Smooth muscle cell (in vitro differentiated cells): Measurements from ENCODE around the gene PLPP3. TPM values are rescaled to one million over a fixed set of nuclear protein-coding genes. Genes with fewer than 3 reads are reported as not detected.
A peak's percentile ranks its signal among the peaks of the same experiment; 100 is the strongest.

Source experiments
- DNase-seq: peaks from one replicate; lab custom pipeline; 2025; ENCODE audit not compliant: unreplicated experiment; lab: John Stamatoyannopoulos, UW
- H2AFZ ChIP-seq: fragments of 200-600 bp; sonication (generic); 2 replicates; pipeline ENCODE4 v1.6.0; 2016; ENCODE audit warnings: antibody characterized with exemption, low read depth, mild to moderate bottlenecking
- H3F3A ChIP-seq: fragments of 200-600 bp; sonication (generic); 2 replicates; pipeline ENCODE4 v1.6.0; 2017; ENCODE audit warnings: antibody characterized with exemption, low read depth
- H3K27ac ChIP-seq: fragments of 200-600 bp; sonication (generic); 2 replicates; pipeline ENCODE4 v1.5.1; 2016; ENCODE audit warnings: low read depth, mild to moderate bottlenecking
- H3K27me3 ChIP-seq: fragments of 200-600 bp; sonication (generic); 2 replicates; pipeline ENCODE4 v1.6.1; 2016; ENCODE audit warnings: low read depth, mild to moderate bottlenecking
- H3K36me3 ChIP-seq: fragments of 200-600 bp; sonication (generic); 2 replicates; pipeline ENCODE4 v1.5.1; 2016; ENCODE audit warnings: low read depth
- H3K4me1 ChIP-seq: fragments of 200-600 bp; sonication (generic); 2 replicates; pipeline ENCODE4 v1.5.1; 2016; ENCODE audit warnings: low read depth
- H3K4me2 ChIP-seq: fragments of 200-600 bp; sonication (generic); 2 replicates; pipeline ENCODE4 v1.6.0; 2016; ENCODE audit warnings: mild to moderate bottlenecking
- H3K4me3 ChIP-seq: fragments of 200-600 bp; sonication (generic); 2 replicates; pipeline ENCODE4 v1.5.1; 2016; ENCODE audit warnings: mild to moderate bottlenecking
- H3K79me2 ChIP-seq: fragments of 200-600 bp; sonication (generic); 2 replicates; pipeline ENCODE4 v1.6.0; 2016; ENCODE audit warnings: low read depth, mild to moderate bottlenecking
- H3K9ac ChIP-seq: fragments of 200-600 bp; sonication (generic); 2 replicates; pipeline ENCODE4 v1.6.0; 2016; ENCODE audit warnings: low read depth
- H3K9me3 ChIP-seq: fragments of 200-600 bp; sonication (generic); replicated peaks from 2 replicates; pipeline ENCODE4 v1.5.1; 2016; ENCODE audit warnings: low read depth
- H4K20me1 ChIP-seq: fragments of 200-600 bp; sonication (generic); 2 replicates; pipeline ENCODE4 v1.6.0; 2016; ENCODE audit warnings: low read depth
- WGBS: methylation state at CpG from one replicate; pipeline ENCODE4 v1.1.7; 2016; ENCODE audit warnings: low lambda C conversion rate; 5-methylcytosine and 5-hydroxymethylcytosine counted together
- polyA plus RNA-seq: library from polyadenylated mRNA; unstranded; fragments of >200 nt; fragmentation: Nextera tagmentation; extraction: Ambion mirVana; gene quantifications from 2 replicates; pipeline ENCODE4 v1.2.1, GENCODE V29; 2016
- total RNA-seq: library from RNA; depleted of rRNA; stranded (reverse); fragments of >200 nt; gene quantifications from 2 replicates; pipeline ENCODE4 v1.2.3, GENCODE V29; 2014
- TF ChIP-seq, protein P1 (sequence below): fragments of 200-600 bp; sonication (generic); IDR thresholded peaks from 2 replicates; pipeline ENCODE4 v1.5.1; 2017; ENCODE audit warnings: borderline replicate concordance, mild to moderate bottlenecking, antibody characterized with exemption; ENCODE audit not compliant: insufficient read depth, poor library complexity, severe bottlenecking

The PLPP3 gene
- total and polyA plus RNA-seq, 2 experiments from 2014 or later: 56.9 to 81.5 TPM

DNA sequence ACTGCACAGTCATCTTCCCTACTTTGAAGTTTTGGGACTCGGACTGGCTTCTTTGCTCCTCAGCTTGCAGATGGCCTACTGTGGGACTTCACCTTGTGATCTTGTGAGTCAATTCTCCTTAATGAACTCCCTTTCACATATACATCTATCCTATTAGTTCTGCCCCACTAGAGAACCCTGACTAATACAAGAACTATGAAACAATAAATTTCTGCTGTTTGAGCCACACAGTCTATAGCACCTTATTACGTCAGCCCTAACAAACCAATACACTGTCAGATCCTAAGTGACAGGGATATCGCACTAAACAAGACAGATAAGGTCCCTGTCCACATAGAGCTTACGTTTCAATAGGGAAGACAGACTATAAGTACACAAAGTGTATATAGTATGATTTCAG, 120.1 kb downstream of the PLPP3 start:
- no peaks in the 10 kb centered on the region for H4K20me1 ChIP-seq
- H3K9ac ChIP-seq: no peak overlapping the region
- no peak for DNase-seq
- no peaks in the 10 kb centered on the region for H3K79me2 ChIP-seq
- no peak overlapping the region for H3K27ac ChIP-seq
- H3K27me3 ChIP-seq: no peaks in the 10 kb centered on the region
- TF ChIP-seq, protein P1, sequence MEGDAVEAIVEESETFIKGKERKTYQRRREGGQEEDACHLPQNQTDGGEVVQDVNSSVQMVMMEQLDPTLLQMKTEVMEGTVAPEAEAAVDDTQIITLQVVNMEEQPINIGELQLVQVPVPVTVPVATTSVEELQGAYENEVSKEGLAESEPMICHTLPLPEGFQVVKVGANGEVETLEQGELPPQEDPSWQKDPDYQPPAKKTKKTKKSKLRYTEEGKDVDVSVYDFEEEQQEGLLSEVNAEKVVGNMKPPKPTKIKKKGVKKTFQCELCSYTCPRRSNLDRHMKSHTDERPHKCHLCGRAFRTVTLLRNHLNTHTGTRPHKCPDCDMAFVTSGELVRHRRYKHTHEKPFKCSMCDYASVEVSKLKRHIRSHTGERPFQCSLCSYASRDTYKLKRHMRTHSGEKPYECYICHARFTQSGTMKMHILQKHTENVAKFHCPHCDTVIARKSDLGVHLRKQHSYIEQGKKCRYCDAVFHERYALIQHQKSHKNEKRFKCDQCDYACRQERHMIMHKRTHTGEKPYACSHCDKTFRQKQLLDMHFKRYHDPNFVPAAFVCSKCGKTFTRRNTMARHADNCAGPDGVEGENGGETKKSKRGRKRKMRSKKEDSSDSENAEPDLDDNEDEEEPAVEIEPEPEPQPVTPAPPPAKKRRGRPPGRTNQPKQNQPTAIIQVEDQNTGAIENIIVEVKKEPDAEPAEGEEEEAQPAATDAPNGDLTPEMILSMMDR: no peak
- H3K36me3 ChIP-seq: no peaks in the 10 kb centered on the region
- H3K4me1 ChIP-seq: no peaks in the 10 kb centered on the region
- 93% methylated on average over 4 of the region's 4 CpGs for WGBS
- H3K9me3 ChIP-seq: no peaks in the 10 kb centered on the region
- H3K4me3 ChIP-seq: no peak overlapping the region
- H2AFZ ChIP-seq: no peak overlapping the region
- H3K4me2 ChIP-seq: no peak overlapping the region
- H3F3A ChIP-seq: no peaks in the 10 kb centered on the region

DNA sequence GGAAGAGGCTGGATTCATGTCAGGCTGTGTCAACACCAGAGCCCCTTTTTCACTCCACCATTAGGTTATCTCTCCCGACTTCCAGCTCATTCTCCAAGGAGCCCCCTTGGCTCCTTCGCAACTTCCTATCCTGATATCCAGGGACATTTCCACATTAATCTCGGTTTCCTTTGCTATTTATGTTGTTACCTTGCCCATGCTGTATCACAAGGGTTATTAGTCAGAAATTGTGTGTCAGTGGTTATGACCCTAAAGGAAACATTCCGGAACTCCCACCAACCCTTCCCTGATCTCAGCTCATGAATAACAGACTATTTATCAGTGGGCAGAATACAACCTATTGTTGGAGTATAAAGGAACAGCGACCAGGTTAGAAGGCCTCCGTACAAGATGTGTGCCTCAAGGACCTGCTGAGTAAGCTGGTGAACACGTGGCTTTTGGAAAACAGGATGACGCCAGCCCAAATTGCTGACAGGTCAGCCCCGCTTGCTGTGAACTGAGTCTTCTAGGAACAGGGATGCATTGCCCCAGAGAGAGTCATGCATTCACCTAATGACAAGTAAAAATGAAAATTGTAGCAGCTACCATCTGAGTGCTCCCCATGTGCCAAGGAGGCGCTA, 121.5 kb downstream of the PLPP3 start:
- no peak overlapping the region for H3K9ac ChIP-seq
- no peak overlapping the region for H3K4me2 ChIP-seq
- H3K79me2 ChIP-seq: no peaks in the 10 kb centered on the region
- H3K9me3 ChIP-seq: no peaks in the 10 kb centered on the region
- 94% methylated on average over 10 of the region's 10 CpGs for WGBS
- DNase-seq: no peak
- H2AFZ ChIP-seq: no peak overlapping the region
- no peaks in the 10 kb centered on the region for H3K36me3 ChIP-seq
- no peaks in the 10 kb centered on the region for H3K27me3 ChIP-seq
- no peaks in the 10 kb centered on the region for H3K4me1 ChIP-seq
- no peaks in the 10 kb centered on the region for H4K20me1 ChIP-seq
- H3F3A ChIP-seq: no peaks in the 10 kb centered on the region
- no peak overlapping the region for H3K4me3 ChIP-seq
- TF ChIP-seq, protein P1: no peak
- H3K27ac ChIP-seq: no peak overlapping the region

DNA sequence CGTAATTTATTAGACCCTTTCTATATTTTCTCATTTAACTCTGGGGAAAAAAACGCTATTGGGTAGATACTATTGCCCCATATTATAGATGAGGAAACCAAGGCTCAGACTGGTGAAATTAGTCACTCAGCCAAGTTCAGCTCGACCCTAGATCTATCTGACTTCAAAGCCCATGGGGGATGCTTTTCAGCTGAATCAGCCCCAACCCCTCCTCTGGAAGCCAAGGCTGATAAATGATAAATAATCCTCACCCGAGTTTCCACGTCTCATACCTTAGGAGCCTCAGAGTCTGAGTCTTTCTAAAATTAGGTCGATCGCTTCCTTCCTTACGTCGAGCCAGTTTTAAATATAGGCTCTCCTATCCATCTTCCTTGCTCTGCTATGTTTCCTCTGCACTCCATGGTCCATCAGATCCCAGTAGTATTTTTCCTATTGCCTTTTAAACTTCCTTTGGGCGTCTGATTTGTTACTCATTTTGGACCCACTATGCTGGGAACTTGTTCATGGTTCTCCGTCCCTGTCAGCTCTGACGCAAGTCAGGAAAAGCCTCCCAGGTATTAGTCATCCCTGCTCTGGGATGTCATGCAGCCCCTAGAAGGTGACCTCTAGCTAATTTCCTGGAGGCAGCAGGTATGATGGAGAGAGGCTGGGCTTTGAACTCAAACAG, 122.8 kb downstream of the PLPP3 start:
- H3K79me2 ChIP-seq: no peaks in the 10 kb centered on the region
- H4K20me1 ChIP-seq: no peaks in the 10 kb centered on the region
- H3F3A ChIP-seq: no peaks in the 10 kb centered on the region
- DNase-seq: no peak
- no peaks in the 10 kb centered on the region for H3K4me1 ChIP-seq
- H2AFZ ChIP-seq: no peak overlapping the region
- WGBS: 48% methylated on average over 12 of the region's 12 CpGs
- H3K27me3 ChIP-seq: no peaks in the 10 kb centered on the region
- H3K9ac ChIP-seq: no peak overlapping the region
- H3K27ac ChIP-seq: peak overlapping the region; percentile 25
- H3K36me3 ChIP-seq: no peaks in the 10 kb centered on the region
- TF ChIP-seq, protein P1: no peak
- no peak overlapping the region for H3K4me3 ChIP-seq
- H3K9me3 ChIP-seq: no peaks in the 10 kb centered on the region
- no peak overlapping the region for H3K4me2 ChIP-seq
